ENCODE measurements around the gene NANP. TPM values are rescaled to one million over a fixed set of nuclear protein-coding genes. Genes with fewer than 3 reads are reported as not detected.
"Not testable (repeated sequence)": the region's sequence is repeated elsewhere in the genome, so short reads cannot be mapped to it uniquely, and the experiment has no call there.

Gene NANP
- total RNA-seq, 1 donor from 2014 or later = 6.8 TPM

GRCh38 chr20:25586877-25587276, 36.9 kb downstream of the NANP start:
- no peaks in the 10 kb centered on the region for H3K9me3 Mint-ChIP-seq (ENCODE audit: unreplicated experiment)
- no peak for DNase-seq (ENCODE audit: low spot score)
- no peak overlapping the region for H3K27ac Mint-ChIP-seq (ENCODE audit: unreplicated experiment)
- TF ChIP-seq, protein P1, sequence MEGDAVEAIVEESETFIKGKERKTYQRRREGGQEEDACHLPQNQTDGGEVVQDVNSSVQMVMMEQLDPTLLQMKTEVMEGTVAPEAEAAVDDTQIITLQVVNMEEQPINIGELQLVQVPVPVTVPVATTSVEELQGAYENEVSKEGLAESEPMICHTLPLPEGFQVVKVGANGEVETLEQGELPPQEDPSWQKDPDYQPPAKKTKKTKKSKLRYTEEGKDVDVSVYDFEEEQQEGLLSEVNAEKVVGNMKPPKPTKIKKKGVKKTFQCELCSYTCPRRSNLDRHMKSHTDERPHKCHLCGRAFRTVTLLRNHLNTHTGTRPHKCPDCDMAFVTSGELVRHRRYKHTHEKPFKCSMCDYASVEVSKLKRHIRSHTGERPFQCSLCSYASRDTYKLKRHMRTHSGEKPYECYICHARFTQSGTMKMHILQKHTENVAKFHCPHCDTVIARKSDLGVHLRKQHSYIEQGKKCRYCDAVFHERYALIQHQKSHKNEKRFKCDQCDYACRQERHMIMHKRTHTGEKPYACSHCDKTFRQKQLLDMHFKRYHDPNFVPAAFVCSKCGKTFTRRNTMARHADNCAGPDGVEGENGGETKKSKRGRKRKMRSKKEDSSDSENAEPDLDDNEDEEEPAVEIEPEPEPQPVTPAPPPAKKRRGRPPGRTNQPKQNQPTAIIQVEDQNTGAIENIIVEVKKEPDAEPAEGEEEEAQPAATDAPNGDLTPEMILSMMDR (IDR thresholded peaks at IDR 0.05; ENCODE audit: unreplicated experiment) = no peak
- peaks cover 20% of the 10 kb centered on the region for H3K4me1 Mint-ChIP-seq (ENCODE audit: unreplicated experiment)
- H3K27me3 Mint-ChIP-seq (ENCODE audit: unreplicated experiment) = peaks cover 14% of the 10 kb centered on the region
- H3K36me3 Mint-ChIP-seq (ENCODE audit: low read depth, unreplicated experiment) = peaks cover 11% of the 10 kb centered on the region
- no peak overlapping the region for H3K4me3 Mint-ChIP-seq (ENCODE audit: unreplicated experiment)

DNA sequence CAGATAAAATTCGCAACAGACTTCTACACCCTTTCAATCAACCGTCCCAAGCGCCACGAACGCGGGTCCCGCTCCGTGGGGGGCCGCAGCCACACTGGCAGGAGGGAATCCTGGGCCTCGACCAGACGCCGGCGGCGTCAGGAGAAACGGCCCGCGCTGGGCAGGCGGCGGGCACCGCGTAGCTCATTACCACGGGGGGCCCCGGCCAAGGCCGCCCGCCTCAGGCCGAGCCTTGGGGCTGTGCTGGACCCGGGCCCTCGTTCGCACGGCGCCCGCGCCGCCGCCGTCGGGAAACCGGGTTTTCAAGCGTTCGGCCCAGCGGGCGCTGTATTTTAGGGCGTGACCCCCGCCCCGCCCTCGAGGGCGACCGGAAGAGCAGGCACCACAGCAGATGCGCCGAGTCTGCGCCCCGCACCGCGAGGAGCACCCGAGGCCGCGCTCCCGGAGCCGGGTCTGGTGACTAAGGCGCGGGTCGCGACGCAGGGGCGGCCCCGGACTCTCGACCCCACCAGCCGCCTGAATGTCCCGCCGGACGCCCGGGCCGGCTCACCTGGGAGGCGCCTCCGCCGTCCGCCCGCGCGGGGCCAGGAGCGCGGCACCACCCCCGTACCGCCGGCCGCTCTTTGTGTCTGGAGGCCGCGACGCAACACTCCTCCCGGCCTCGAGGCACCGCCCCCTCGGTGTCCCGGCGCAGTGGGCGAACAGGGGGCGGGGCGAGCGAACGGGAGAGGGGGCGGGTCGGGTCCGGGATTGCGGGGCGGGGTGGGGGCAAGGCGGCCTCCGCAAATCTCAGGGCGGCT, 38.7 kb downstream of the NANP start, which contains the start of gene NINL:
NINL (minus strand) TSS at position 627 of the 800 bp plus-strand sequence. CDS start 58,944 bp downstream, outside the sequence.
- DNase-seq (ENCODE audit: low spot score) = peak; percentile 81
- Mint-ChIP-seq H3K4me1 (ENCODE audit: unreplicated experiment) (peaks cover 20% of the 10 kb centered on the region), H3K27ac (ENCODE audit: unreplicated experiment) (peak within 1 kb of the TSS; percentile 86), H3K4me3 (ENCODE audit: unreplicated experiment) (peak within 1 kb of the TSS; percentile 99), H3K27me3 (ENCODE audit: unreplicated experiment) (peaks cover 12% of the 10 kb centered on the region), H3K36me3 (ENCODE audit: low read depth, unreplicated experiment) (peaks cover 16% of the 10 kb centered on the region), H3K9me3 (ENCODE audit: unreplicated experiment) (no peaks in the 10 kb centered on the region)
- TF ChIP-seq, protein P1 (IDR thresholded peaks at IDR 0.05; ENCODE audit: unreplicated experiment) = no peak

GRCh38 chr20:25583607-25584006, 40.2 kb downstream of the NANP start:
- peak overlapping the region; percentile 99 for H3K4me3 Mint-ChIP-seq (ENCODE audit: unreplicated experiment)
- peaks cover 12% of the 10 kb centered on the region for H3K27me3 Mint-ChIP-seq (ENCODE audit: unreplicated experiment)
- not testable (repeated sequence) for H3K9me3 Mint-ChIP-seq (ENCODE audit: unreplicated experiment); DNase-seq (ENCODE audit: low spot score)
- peaks cover 19% of the 10 kb centered on the region for H3K36me3 Mint-ChIP-seq (ENCODE audit: low read depth, unreplicated experiment)
- H3K4me1 Mint-ChIP-seq (ENCODE audit: unreplicated experiment) = peaks cover 20% of the 10 kb centered on the region
- H3K27ac Mint-ChIP-seq (ENCODE audit: unreplicated experiment) = peak overlapping the region; percentile 90

DNA sequence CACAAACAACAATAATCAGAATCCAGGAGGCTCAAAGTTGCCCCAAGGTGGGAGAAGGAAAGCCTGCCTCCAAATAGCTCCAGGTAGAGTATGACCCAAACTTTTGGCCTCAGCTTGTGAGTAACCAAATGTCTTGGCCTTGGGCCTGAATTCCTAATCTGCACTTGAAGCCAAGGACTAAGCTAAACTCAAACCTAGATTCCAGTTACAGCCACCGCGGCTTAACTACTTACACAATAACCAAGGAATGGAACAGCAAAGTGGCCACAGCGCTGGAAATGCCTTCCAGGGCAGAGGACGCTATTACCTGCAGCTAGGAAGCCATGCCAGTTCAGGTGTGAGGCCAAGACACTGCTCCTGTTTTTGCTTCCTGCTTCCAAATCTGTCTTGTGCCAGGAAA, 43.1 kb downstream of the NANP start:
- Mint-ChIP-seq H3K4me3 (ENCODE audit: unreplicated experiment) (no peak overlapping the region), H3K27ac (ENCODE audit: unreplicated experiment) (no peak overlapping the region), H3K36me3 (ENCODE audit: low read depth, unreplicated experiment) (peaks cover 23% of the 10 kb centered on the region), H3K27me3 (ENCODE audit: unreplicated experiment) (peaks cover 11% of the 10 kb centered on the region), H3K4me1 (ENCODE audit: unreplicated experiment) (peaks cover 32% of the 10 kb centered on the region), H3K9me3 (ENCODE audit: unreplicated experiment) (no peaks in the 10 kb centered on the region)
- TF ChIP-seq, protein P1 (IDR thresholded peaks at IDR 0.05; ENCODE audit: unreplicated experiment) = no peak
- DNase-seq (ENCODE audit: low spot score) = no peak

DNA sequence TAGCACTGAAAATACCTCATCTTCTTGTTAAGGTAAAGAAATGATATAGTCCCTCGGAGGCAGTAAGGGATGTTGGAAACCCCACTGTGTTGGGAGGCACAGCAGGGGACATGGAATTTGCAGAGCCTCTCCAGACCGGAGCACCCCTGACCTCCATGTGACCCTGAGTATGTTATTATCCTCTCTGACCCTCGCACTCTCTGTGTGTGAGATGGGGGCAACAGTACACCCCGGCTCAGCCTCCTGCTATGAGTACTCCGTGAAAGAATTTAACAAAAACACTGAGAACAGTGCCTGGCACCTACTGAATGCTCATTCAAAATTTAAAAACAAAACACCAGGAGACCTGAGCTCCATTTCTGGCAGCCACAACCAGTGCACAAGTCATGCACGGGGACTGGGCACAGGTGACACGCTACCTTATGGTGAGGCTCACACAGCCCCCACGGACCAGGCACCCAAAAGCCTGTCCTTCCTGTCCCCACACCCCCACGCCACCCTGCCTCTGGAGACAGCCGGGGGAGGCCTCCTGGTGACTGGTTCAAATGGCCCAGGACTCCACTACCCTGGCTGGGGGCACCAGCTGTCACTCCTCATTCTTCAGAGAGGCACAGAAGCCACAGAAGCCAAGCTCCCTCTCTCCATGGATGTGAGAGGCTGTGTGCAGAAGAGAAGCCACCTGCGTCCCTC, 44.6 kb downstream of the NANP start:
- no peak overlapping the region for H3K27ac Mint-ChIP-seq (ENCODE audit: unreplicated experiment)
- TF ChIP-seq, protein P1 (IDR thresholded peaks at IDR 0.05; ENCODE audit: unreplicated experiment) = no peak
- H3K27me3 Mint-ChIP-seq (ENCODE audit: unreplicated experiment) = peaks cover 7% of the 10 kb centered on the region
- peaks cover 25% of the 10 kb centered on the region for H3K36me3 Mint-ChIP-seq (ENCODE audit: low read depth, unreplicated experiment)
- no peak overlapping the region for H3K4me3 Mint-ChIP-seq (ENCODE audit: unreplicated experiment)
- no peaks in the 10 kb centered on the region for H3K9me3 Mint-ChIP-seq (ENCODE audit: unreplicated experiment)
- no peak for DNase-seq (ENCODE audit: low spot score)
- H3K4me1 Mint-ChIP-seq (ENCODE audit: unreplicated experiment) = peaks cover 35% of the 10 kb centered on the region

Data from endothelial cell (in vitro differentiated cells).